GM18526 (cell line): ENCODE measurements around the gene PRKAA1.

Experiments used
- POLR2A ChIP-seq: IDR thresholded peaks from 3 replicates; pipeline ENCODE4 v1.6.1; 2011; ENCODE audit not compliant: insufficient read length; ENCODE audit errors: extremely low read depth

Gene PRKAA1

DNA sequence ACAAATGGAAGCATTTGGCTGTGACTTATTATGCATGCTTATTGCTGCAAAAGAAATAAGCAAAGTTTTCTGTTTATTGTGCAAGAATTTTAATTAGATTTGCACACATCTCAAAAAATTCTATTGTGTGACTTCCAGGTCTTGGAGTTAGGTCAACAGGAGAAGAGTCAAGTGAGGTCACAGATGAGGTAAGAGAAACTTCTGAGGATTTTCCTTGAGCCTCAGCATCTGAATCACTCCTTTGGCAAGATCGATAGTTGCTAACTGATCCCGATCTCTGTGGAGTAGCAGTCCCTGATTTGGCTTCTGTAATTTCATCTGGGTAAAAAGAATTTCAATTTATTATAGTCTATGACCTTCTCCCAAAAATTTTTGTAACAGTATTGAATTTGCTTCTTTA, 35.5 kb downstream of the PRKAA1 start:
- TF ChIP-seq POLR2A, result no peak

DNA sequence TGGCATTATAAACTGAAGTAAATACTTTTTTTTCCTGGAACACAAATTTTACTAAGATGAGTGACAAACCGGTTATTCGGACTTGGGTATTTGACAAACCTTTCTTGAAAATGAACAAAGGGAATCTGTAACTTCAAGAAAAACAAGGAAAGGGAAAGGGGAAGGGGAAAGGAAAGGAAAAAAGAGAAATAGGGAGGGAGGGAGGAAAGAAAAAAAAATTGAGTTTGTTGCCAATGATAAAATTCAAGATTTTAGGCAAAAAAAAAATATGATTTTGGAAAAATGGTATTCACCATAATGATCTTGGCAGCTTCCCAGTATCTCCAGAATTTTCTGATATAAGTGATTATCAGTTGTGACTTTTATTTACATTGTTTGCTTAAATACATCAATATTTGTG, 40.8 kb downstream of the PRKAA1 start:
- TF ChIP-seq POLR2A, result no peak

DNA sequence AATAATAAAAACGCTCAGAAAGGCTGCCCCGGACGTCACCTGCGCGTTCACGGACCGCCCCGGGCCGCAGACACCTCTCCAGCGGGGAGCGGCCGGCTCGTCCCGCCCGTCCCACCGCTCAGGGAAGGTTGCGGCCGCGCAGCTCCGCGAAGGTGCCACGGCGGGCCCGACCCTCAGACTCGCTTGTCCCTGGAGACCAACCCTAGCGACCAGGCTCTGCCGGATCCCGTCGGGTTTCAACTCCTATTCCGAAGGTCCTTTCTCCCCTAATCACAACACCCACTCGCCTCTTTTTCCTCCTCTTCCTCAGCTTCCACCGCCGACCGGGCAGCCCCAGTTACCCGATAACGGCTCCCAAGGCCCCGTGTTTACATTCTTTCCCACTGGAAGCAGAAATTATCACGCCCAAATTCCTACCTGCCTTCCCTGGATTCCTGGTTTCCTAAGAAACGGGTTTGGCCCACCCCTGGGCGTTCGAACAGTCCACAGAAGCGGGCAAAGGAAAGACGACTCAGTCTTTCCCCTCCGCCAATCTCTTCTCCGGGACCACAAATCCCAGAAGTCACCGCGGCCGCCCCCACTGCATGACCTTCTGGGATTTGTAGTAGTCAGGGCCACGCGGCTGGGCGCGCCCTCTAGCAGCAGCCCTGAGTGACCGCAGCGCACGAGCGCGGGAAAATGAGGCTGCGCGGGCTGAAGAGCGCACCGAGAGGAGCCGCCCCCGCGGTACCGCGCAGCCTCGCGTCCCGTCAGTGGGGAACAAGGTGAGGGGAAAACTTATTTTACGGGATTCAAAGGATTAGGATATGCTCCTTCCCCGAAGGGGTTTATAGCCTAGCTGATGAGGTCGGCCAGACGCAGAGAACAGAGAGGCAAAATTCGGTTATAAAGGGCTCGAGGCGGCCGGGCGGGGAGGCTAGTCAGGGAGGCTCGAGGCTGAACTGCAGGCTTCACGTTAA, 42.5 kb downstream of the PRKAA1 start, which contains the start of gene TTC33:
Gene TTC33, minus strand, starts transcription at position 555 of the 959 bp plus-strand sequence. CDS start 8,943 bp downstream, outside the sequence.
- peak; percentile 13 for TF ChIP-seq POLR2A

DNA sequence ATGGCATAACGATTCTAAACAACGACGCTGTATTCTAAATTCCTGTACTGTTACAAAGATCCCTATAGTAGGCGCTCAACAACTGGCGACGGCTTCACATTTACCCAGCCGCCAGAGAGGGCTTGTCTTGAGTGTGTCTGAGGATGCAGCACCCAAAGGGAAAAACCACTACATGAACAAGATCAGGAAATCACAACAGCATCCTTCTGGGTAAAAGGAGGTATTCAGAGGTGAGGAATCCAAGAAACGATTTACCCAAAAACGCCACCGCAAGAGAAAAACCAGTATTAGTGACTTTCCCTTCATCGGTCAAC, 43.1 kb downstream of the PRKAA1 start:
- TF ChIP-seq POLR2A, result peak; percentile 18

DNA sequence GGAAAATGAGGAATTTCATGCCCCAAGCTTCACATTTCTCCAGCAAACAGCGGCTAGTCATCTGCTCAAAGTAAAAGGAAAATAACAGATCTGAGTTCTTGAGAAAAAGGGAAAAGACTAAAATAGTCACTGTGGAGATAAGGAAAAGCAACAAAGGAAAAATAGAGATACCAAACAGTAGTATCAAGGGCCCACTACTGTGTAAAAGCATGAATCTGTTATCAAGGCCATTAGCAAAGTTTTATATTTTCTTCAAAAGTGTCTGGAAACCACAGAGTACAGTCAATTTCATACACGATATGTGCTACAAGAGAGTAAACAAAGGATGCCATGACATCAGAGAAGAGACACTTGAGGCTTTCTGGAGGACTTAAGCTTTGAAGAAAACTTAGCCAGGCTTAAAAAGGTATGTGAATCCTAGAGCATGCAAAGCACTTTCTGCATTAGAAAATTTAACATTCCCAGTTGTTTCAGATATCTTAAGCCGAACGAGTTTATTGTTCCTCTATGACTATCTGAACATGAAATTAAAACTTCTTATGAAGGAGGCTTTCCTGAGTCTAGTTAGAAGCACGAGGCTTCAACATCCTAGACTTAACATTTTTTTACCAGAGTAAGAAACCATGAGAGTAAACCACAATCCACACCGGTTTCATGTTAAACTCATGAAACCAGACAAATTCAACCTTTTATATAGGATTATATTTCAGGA, 43.6 kb downstream of the PRKAA1 start:
- no peak for TF ChIP-seq POLR2A

DNA sequence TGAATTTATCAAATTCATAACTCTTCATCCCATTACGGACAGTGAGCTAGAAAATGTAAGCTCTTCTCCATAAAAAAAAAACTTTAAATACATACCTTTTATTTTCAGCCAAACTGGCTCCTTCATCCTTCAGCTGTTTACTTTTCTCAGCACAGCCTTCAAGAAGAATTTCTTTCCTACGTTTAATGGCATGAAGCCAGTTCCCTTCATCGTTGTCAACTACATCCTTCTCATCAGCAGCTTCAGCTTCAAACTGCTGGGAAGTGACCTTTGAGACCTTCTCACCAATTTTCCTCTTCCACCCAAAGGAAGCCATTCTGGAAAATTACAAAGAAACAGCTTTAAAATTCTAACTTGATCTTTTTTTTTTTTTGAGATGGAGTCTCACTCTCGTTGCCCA, 51.5 kb downstream of the PRKAA1 start:
- TF ChIP-seq POLR2A, result no peak

DNA sequence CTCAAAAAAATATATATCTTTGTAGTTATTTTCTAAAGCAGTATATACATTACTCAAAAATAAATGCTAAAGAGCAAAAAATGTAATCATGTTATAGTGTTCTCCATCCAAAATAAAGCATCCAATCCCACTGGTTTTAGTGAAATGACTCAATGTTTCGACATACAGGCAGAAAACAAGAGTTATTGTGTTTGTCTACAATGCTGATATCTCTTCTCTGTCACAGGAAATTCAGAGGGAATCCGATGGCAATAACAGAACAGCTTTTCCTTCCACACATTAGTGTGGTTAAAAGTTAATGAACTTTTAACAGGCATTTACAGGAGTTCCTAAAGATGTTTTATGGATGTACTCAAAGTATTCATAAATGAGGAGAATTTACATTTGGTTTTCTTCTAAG, 54.4 kb downstream of the PRKAA1 start:
- no peak for TF ChIP-seq POLR2A

DNA sequence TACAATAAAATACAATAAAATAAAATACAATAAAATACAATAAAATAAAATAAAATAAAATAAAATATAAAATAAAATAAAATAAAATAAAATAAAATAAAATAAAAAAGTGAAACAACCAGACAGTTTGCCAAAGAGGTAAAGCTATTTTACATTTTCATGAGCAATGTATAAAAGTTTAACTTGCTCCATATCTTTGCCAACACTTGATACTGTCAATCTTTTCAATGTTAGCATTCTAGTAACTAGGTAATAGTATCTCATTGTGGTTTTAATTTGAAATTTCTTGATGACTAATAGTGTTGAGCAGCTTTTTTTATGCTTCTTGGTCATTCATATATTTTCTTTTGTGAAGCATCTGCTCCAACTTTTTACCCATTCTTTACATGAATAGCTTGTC, 59.7 kb downstream of the PRKAA1 start:
- TF ChIP-seq POLR2A, result no peak

DNA sequence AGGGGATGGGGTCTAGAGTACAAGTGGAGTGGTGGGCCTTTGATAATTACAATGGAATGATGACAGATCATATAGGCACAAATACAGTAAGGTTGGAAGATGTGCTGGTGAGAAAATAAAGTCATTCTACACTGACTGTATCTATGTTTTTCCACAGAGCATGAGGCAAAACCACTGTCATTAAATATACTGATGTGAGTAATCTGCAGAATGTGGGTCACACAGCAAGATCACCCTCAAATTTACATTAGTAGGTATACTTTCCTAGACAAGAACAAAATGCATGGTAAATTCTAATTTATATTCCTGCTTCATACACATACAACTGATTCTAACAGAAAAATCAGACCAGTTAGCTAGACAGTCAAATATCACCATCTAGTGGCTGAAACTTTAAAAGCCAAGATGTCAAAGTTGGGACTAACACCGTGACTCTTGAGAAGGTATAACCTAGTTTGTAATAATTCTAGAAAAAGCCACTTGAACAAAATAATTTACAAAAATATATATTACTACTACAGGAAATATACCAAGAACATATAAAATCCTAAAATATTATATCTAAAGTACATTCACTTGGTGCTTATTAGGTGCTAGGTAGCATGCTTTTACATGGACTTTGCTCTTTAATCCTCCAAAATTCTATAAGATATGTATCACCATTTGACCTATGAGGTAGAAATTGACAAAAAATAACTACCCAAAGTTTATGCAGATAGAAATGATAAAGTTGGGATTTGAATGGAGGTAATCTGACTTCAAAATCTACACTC, 61.9 kb downstream of the PRKAA1 start:
- TF ChIP-seq POLR2A, result no peak

DNA sequence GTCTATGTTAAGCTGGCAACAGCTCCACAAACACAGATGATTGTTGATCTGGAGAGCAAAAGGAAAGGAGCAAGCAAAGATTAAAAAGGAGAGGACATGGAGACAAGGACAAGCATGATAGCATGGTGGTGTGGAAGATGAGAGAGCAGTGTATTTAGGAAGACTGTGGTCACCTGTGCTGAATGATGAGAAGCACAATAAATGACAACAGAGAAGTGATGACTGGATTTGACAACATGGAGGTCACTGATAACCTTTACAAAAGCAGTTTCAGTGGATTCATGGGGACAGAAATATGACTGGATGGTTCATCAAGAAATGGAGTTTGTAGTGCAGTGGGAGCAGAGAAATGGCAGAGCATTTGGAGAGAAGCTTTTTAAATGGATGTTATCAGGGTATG, 62.6 kb downstream of the PRKAA1 start:
- no peak for TF ChIP-seq POLR2A

DNA sequence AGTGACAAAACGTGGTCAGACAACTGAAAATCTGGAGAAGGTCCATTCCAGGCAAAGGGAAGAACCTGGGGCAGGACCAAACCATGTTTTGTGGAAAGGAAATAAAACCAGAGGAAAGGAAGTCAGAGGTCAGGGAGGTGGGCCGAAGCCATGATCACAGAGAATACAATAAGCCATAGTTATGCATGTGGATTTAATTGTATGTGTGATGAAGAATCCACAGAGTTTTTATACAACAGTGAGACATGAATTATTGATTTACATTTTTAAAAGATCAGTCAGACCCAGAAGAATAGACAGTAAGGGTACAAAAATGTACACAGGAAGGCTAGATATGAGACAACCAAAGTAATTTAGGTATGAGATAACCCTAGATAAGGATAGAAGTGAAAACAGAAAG, 63.2 kb downstream of the PRKAA1 start:
- TF ChIP-seq POLR2A, result no peak

DNA sequence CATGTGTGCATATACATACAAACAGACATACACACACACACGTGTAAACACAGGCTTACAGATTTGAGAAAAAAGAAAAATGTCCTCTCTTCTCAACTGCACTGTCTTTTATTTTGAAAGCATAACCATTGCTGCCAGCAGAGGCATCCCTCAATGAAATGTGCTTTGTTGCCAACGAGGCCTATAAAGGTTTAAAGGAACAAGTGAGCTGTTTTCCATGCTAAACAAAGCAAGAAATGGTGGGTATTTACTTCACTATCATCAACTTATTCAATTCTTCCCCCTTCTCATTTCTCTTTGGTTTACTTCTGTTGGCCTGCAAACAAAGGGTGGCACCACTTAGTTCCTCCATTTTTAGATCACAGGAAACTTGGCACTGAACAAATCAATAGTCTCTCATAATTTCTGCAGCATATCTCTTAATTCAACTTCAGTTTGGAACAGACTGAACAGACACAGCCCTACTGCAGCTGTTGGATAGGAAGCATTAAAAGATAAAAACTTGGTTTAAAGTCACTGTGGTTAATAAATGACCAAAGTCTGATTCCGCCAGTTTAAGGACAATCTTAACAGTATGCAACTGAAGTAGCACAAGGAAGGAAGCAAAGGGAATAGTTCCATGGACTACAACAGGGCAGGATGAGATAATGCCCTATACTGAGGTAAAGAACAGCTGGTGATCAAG, 64.2 kb downstream of the PRKAA1 start:
- TF ChIP-seq POLR2A, result no peak

DNA sequence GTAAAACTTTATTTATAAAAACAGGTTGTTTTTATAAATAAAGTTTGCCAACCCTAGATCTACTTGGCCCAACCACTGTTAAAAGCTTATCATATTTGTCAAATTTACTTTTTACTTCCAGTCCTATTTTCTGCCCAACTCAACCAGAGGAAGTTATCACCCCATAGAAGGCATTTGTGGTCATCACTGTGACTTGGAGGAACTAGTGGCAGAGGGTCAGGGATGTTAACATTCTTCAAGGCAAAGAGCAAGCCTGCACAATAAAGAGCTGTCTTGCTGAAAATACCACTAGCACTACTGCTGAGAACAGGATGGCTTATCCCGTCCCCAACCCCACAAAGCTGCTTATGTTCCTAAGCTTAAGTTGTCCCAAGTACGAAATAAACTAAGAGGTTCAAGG, 64.7 kb downstream of the PRKAA1 start:
- TF ChIP-seq POLR2A, result no peak

DNA sequence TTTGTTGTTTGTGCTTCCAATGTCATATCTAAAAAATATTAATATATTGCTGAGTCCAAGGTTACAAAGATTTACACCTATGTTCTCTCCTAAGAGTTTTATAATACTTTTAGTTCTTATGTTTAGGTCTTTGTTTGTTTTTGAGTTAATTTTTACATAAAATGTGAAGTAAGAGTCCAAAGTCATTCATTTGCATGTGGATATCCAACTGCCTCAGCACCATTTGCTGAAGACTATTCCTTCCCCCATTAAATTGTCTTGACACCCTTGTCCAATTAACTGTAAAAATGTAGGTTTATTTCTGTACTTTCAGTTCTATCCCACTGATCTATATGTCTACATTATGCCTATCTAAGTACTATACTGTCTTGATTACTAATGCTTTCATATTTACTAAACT, 78.1 kb downstream of the PRKAA1 start:
- no peak for TF ChIP-seq POLR2A

DNA sequence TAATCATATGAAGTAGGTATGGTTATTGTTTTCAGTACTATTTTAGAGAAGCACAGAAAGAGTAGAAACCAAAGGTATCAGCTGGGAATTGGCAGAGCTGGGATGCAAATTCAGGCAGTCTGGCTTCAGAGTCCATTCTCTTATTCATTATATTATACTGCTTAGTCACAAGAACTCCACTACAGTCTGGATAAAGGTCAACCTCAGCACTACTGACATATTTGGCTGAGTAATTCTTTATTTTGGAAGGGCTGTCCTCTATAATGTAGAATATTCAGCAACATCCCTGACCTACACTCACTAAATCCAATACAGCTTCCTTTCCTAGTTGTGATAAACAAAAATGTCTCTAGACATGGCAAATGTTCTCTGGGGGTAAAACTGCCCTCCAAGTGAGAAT, 80.9 kb downstream of the PRKAA1 start:
- no peak for TF ChIP-seq POLR2A
